NCI-H128 (cell line): Measurements from ENCODE around the gene KDM1B.
A peak's percentile ranks its signal among the peaks of the same experiment; 100 is the strongest.

Experiments
- DNase-seq: peaks from one replicate; lab custom pipeline; 2025; ENCODE audit not compliant: unreplicated experiment; lab: John Stamatoyannopoulos, UW

The KDM1B gene

GRCh38 chr6:18155150-18155863 is at the start of gene KDM1B:
Gene KDM1B, plus strand, starts transcription at chr6:18155422. Its CDS starts 4,474 bp downstream, at chr6:18159896.
- peak; percentile 96 for DNase-seq

GRCh38 chr6:18107061-18107460 is 48.2 kb upstream of the KDM1B start:
- DNase-seq, result no peak

GRCh38 chr6:18110162-18110561 is 45.1 kb upstream of the KDM1B start:
- DNase-seq, result no peak

- no peak for DNase-seq
Measured at GRCh38 chr6:18115356-18115755, 39.9 kb upstream of the KDM1B start.

- DNase-seq, result no peak
Measured at GRCh38 chr6:18117136-18117535, 38.1 kb upstream of the KDM1B start.

- DNase-seq, result no peak
Measured at GRCh38 chr6:18118330-18118729, 36.9 kb upstream of the KDM1B start.

GRCh38 chr6:18119236-18119635 is 36.0 kb upstream of the KDM1B start:
- no peak for DNase-seq

- DNase-seq, result no peak
Measured at GRCh38 chr6:18121580-18122127, 33.6 kb upstream of the KDM1B start.

GRCh38 chr6:18122128-18123093 is 32.8 kb upstream of the KDM1B start, which contains the start of gene NHLRC1:
Gene NHLRC1, minus strand, starts transcription at chr6:18122677. Its CDS starts 71 bp downstream, at chr6:18122606.
- peak; percentile 63 for DNase-seq

GRCh38 chr6:18126121-18126520 is 29.1 kb upstream of the KDM1B start:
- DNase-seq, result no peak

GRCh38 chr6:18132346-18132745 is 22.9 kb upstream of the KDM1B start:
- DNase-seq, result no peak

GRCh38 chr6:18135171-18135570 is 20.1 kb upstream of the KDM1B start:
- no peak for DNase-seq

- no peak for DNase-seq
Measured at GRCh38 chr6:18136260-18136659, 19.0 kb upstream of the KDM1B start.

GRCh38 chr6:18138906-18139305 is 16.3 kb upstream of the KDM1B start:
- DNase-seq, result no peak

GRCh38 chr6:18139935-18140621 is 15.1 kb upstream of the KDM1B start:
- no peak for DNase-seq

GRCh38 chr6:18141805-18142590 is 13.2 kb upstream of the KDM1B start:
- DNase-seq, result no peak

- no peak for DNase-seq
Measured at GRCh38 chr6:18142591-18142861, 12.7 kb upstream of the KDM1B start.

GRCh38 chr6:18147160-18147559 is 8.1 kb upstream of the KDM1B start:
- no peak for DNase-seq

GRCh38 chr6:18147616-18148015 is 7.6 kb upstream of the KDM1B start:
- no peak for DNase-seq

- no peak for DNase-seq
Measured at GRCh38 chr6:18148304-18149025, 6.8 kb upstream of the KDM1B start.
